Left renal cortex interstitium (tissue), 4 donors: Measurements from ENCODE around the gene SUOX. TPM values are rescaled to one million over a fixed set of nuclear protein-coding genes. Genes with fewer than 3 reads are reported as not detected.

Source experiments
- polyA plus RNA-seq, 4 donors: library from polyadenylated mRNA; unstranded; fragments of 120-200 nt; gene quantifications; one replicate each; pipeline ENCODE4 v1.2.1, GENCODE V29; 2013; ENCODE audit not compliant: insufficient read length in 4 of 4

The SUOX gene
- polyA plus RNA-seq, 4 donors: 40.9 to 57.7 (median 52.6) TPM

Other genes starting within 250 kb of the SUOX start
- 100 to 1,000 TPM in 3 of 4 donors, 10 to 100 TPM in 1; 98.8 to 156 (median 114) TPM for gene SARNP, start 179.6 kb upstream of the SUOX start, polyA plus RNA-seq
- gene ORMDL2, start 179.2 kb upstream of the SUOX start, polyA plus RNA-seq: 10 to 100 TPM; 27.9 to 37.4 (median 31.0) TPM
- 10 to 100 TPM; 40.0 to 51.0 (median 45.3) TPM for gene DNAJC14, start 167.7 kb upstream of the SUOX start, polyA plus RNA-seq
- gene MMP19, start 154.3 kb upstream of the SUOX start, polyA plus RNA-seq: 1 to 10 TPM in 2 of 4 donors, under 1 TPM in 2; 0.69 to 1.2 (median 1.0) TPM
- 10 to 100 TPM; 34.9 to 41.9 (median 36.4) TPM for gene PYM1, start 69.4 kb upstream of the SUOX start, polyA plus RNA-seq
- gene DGKA, start 66.1 kb upstream of the SUOX start, polyA plus RNA-seq: 10 to 100 TPM; 15.8 to 26.4 (median 21.8) TPM
- 1 to 10 TPM; 3.3 to 4.6 (median 4.2) TPM for gene PMEL, start 31.2 kb upstream of the SUOX start, polyA plus RNA-seq
- 10 to 100 TPM; 52.0 to 75.1 (median 67.0) TPM for gene CDK2, start 30.4 kb upstream of the SUOX start, polyA plus RNA-seq
- gene RAB5B, start 23.2 kb upstream of the SUOX start, polyA plus RNA-seq: 100 to 1,000 TPM; 155 to 162 (median 160) TPM
- 10 to 100 TPM; 13.9 to 26.8 (median 19.6) TPM for gene IKZF4, start 23.8 kb downstream of the SUOX start, polyA plus RNA-seq
- 100 to 1,000 TPM; 119 to 541 (median 268) TPM for gene RPS26, start 44.6 kb downstream of the SUOX start, polyA plus RNA-seq
- 100 to 1,000 TPM in 1 of 4 donors, 10 to 100 TPM in 3; 57.6 to 108 (median 87.7) TPM for gene ERBB3, start 82.9 kb downstream of the SUOX start, polyA plus RNA-seq
- gene PA2G4, start 107.3 kb downstream of the SUOX start, polyA plus RNA-seq: 100 to 1,000 TPM; 148 to 165 (median 156) TPM
- gene RPL41, start 119.4 kb downstream of the SUOX start, polyA plus RNA-seq: 1,000 to 10,000 TPM; 4,437 to 5,971 (median 5,319) TPM
- 1 to 10 TPM; 5.8 to 8.4 (median 6.2) TPM for gene ZC3H10, start 121.0 kb downstream of the SUOX start, polyA plus RNA-seq
- gene ESYT1, start 131.0 kb downstream of the SUOX start, polyA plus RNA-seq: 10 to 100 TPM; 74.7 to 87.1 (median 75.3) TPM
- 100 to 1,000 TPM; 158 to 212 (median 171) TPM for gene MYL6B, start 155.3 kb downstream of the SUOX start, polyA plus RNA-seq
- 1,000 to 10,000 TPM; 1,610 to 2,370 (median 1,767) TPM for gene MYL6, start 161.1 kb downstream of the SUOX start, polyA plus RNA-seq
- 100 to 1,000 TPM in 3 of 4 donors, 10 to 100 TPM in 1; 97.5 to 151 (median 128) TPM for gene SMARCC2, start 192.2 kb downstream of the SUOX start, polyA plus RNA-seq
- 10 to 100 TPM; 44.0 to 46.6 (median 45.4) TPM for gene RNF41, start 224.6 kb downstream of the SUOX start, polyA plus RNA-seq
- 10 to 100 TPM; 28.6 to 32.9 (median 30.8) TPM for gene NABP2, start 227.1 kb downstream of the SUOX start, polyA plus RNA-seq
- 10 to 100 TPM; 46.5 to 69.1 (median 59.7) TPM for gene SLC39A5, start 232.8 kb downstream of the SUOX start, polyA plus RNA-seq